ENCODE measurements around the gene ADGRG3. TPM values are rescaled to one million over a fixed set of nuclear protein-coding genes. Genes with fewer than 3 reads are reported as not detected.
A peak's percentile ranks its signal among the peaks of the same experiment; 100 is the strongest.

Gene ADGRG3
- total and polyA plus RNA-seq, 2 of the 13 experiments (the other 11 are each of a cell fraction or from before 2014, with no cell fraction given) = 2.7 to 11.8 TPM

- in situ Hi-C loops (cut with HindIII; ENCODE audit: extremely low pct_ligation_motif_present, low pct_unique_long_range_greater_than_20kb) = no loop called here
- H3K9ac ChIP-seq (ENCODE audit: insufficient read depth, low read depth, low read length) = no peak overlapping the region
- DNase-seq (ENCODE audit: low spot score) (no peak), FAIRE-seq (no peak), ATAC-seq (no peak)
- no peaks in the 10 kb centered on the region for H3K36me3 ChIP-seq (replicated peaks in 1 of 2; ENCODE audit: control insufficient read depth in 1 of 2, insufficient read depth in 2 of 2, low read length in 2 of 2)
- H2AFZ ChIP-seq (ENCODE audit: low read length) = no peak overlapping the region
- no peak overlapping the region for H3K4me3 ChIP-seq (replicated peaks in 1 of 3; ENCODE audit: insufficient read depth in 1 of 3, low read depth in 2 of 3, low read length in 3 of 3)
- peaks cover 37% of the 10 kb centered on the region for H3K4me1 ChIP-seq (ENCODE audit: insufficient read depth, low read length)
- intact Hi-C loops (cut with micrococcal nuclease; ENCODE audit: unreplicated experiment) = loop anchor here (10.0 kb wide), 1 partner anchor 272 kb away; the partner anchor contains the start of genes USB1 and ZNF319
- H3K4me2 ChIP-seq (ENCODE audit: low read depth, low read length) = no peak overlapping the region
- H3K79me2 ChIP-seq (ENCODE audit: insufficient read depth, low read length) = no peaks in the 10 kb centered on the region
- ChIA-PET CTCF (ENCODE audit: low intra/inter-chr PET ratio, low total read pairs) (no interaction called here), POLR2A (interaction anchor here (2.4 kb wide), 1 partner anchor 29 kb away, joined by 8 read pairs; no protein-coding TSS in a partner anchor)
- H3K27me3 ChIP-seq (ENCODE audit: control insufficient read depth in 1 of 2, insufficient read depth in 2 of 2, low read length in 2 of 2) = no peaks in the 10 kb centered on the region; a peak in 1 of 5 replicates
- peak; percentile 96 for TF ChIP-seq ZNF430 (CRISPR knock-in tag; IDR thresholded peaks at IDR 0.05)
- TF ChIP-seq, protein P1, sequence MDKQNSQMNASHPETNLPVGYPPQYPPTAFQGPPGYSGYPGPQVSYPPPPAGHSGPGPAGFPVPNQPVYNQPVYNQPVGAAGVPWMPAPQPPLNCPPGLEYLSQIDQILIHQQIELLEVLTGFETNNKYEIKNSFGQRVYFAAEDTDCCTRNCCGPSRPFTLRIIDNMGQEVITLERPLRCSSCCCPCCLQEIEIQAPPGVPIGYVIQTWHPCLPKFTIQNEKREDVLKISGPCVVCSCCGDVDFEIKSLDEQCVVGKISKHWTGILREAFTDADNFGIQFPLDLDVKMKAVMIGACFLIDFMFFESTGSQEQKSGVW (CRISPR knock-in tag; IDR thresholded peaks at IDR 0.05; ENCODE audit: borderline replicate concordance) = no peak
- no peaks in the 10 kb centered on the region for H4K20me1 ChIP-seq (ENCODE audit: insufficient read depth, low read length)
- BruUV-seq (replicated peaks) = no TSS peak
- no peaks in the 10 kb centered on the region for H3K9me3 ChIP-seq (ENCODE audit: low read length)
- WGBS (ENCODE audit: low lambda C conversion rate) = 59% methylated on average over 2 of the region's 2 CpGs
- no peak overlapping the region for H3K27ac ChIP-seq (ENCODE audit: extremely low read length, insufficient read depth, low read length)
Observed at GRCh38 chr16:57732714-57733113, 64.6 kb downstream of the ADGRG3 start.

DNA sequence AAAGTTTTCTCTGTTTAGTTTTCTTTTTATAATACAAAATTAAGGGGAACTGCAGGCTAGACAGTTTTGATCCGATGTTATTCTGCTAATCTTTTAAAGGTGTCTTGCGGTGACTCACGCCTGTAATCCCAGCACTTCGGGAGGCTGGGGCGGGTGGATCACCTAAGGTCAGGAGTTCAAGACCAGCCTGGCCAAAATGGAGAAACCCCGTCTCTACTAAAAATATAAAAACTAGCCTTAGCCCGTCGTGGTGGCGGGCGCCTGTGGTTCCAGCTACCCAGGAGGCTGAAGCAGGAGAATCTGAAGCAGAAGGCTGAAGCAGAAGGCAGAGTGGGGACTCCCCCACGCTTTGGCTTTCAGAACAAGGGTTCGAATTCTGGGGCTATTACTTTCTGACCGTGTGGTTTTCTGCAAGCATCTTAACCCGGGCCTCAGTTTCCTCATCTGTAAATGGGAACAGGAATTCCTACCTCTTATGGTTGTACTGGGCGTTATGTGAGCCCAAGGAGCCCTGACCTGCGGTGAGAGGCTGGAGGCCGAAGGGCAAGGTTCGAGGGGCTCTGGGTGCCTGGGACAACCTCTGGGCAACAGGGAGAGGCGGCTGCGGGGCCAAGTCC, 66.3 kb downstream of the ADGRG3 start:
- 76% methylated on average over 12 of the region's 20 CpGs for WGBS (ENCODE audit: low lambda C conversion rate)
- Histone ChIP-seq H3K79me2 (ENCODE audit: insufficient read depth, low read length) (no peaks in the 10 kb centered on the region), H3K4me3 (replicated peaks in 1 of 3; ENCODE audit: insufficient read depth in 1 of 3, low read depth in 2 of 3, low read length in 3 of 3) (peak overlapping the region; percentile 63 to 82 (median 64)), H2AFZ (ENCODE audit: low read length) (no peak overlapping the region), H4K20me1 (ENCODE audit: insufficient read depth, low read length) (no peaks in the 10 kb centered on the region), H3K9me3 (ENCODE audit: low read length) (no peaks in the 10 kb centered on the region), H3K4me2 (ENCODE audit: low read depth, low read length) (peak overlapping the region; percentile 98), H3K9ac (ENCODE audit: insufficient read depth, low read depth, low read length) (peak overlapping the region; percentile 86), H3K4me1 (ENCODE audit: insufficient read depth, low read length) (peaks cover 37% of the 10 kb centered on the region), H3K27me3 (ENCODE audit: control insufficient read depth in 1 of 2, insufficient read depth in 2 of 2, low read length in 2 of 2) (no peaks in the 10 kb centered on the region; a peak in 1 of 5 replicates), H3K27ac (ENCODE audit: extremely low read length, insufficient read depth, low read length) (peak overlapping the region; percentile 81), H3K36me3 (replicated peaks in 1 of 2; ENCODE audit: control insufficient read depth in 1 of 2, insufficient read depth in 2 of 2, low read length in 2 of 2) (no peaks in the 10 kb centered on the region)
- in situ Hi-C loops (cut with HindIII; ENCODE audit: extremely low pct_ligation_motif_present, low pct_unique_long_range_greater_than_20kb) (no loop called here), intact Hi-C loops (cut with micrococcal nuclease; ENCODE audit: unreplicated experiment) (loop anchor here (10.0 kb wide), 1 partner anchor 270 kb away; the partner anchor contains the start of genes USB1 and ZNF319)
- no peak for ATAC-seq
- TSS peak; percentile 96 for BruUV-seq (replicated peaks)
- ChIA-PET POLR2A (interaction anchor here (0.6 to 3.7 kb wide), 25 partner anchors 8 to 362 kb away, joined by 3 to 41 read pairs (median 7); partner anchors contain the start of genes ADGRG1, ADGRG3, CIAPIN1 and COQ9), CTCF (ENCODE audit: low intra/inter-chr PET ratio, low total read pairs) (interaction anchor here (0.7 kb wide), 1 partner anchor 136 kb away, joined by 3 read pairs; no protein-coding TSS in a partner anchor)
- peak; percentile 32 for FAIRE-seq
- no peak for DNase-seq (ENCODE audit: low spot score)
- TF ChIP-seq POGK (CRISPR knock-in tag; conservative IDR thresholded peaks at IDR 0.05) (no peak), CBX2 (IDR thresholded peaks at IDR 0.05; ENCODE audit: low read depth, low read length) (no peak), CBX2 (CRISPR knock-in tag; IDR thresholded peaks at IDR 0.05; ENCODE audit: low read depth) (no peak), SIN3A (IDR thresholded peaks at IDR 0.05; ENCODE audit: borderline replicate concordance, low read depth, low read length) (0 out of 2 replicates have a peak, but pooled peaks have one; percentile 3), ELF1 (CRISPR knock-in tag; IDR thresholded peaks at IDR 0.05) (no peak), ARID4A (CRISPR knock-in tag; IDR thresholded peaks at IDR 0.05; ENCODE audit: borderline replicate concordance) (0 out of 2 replicates have a peak, but pooled peaks have one; percentile 29)
- TF ChIP-seq, protein P2, sequence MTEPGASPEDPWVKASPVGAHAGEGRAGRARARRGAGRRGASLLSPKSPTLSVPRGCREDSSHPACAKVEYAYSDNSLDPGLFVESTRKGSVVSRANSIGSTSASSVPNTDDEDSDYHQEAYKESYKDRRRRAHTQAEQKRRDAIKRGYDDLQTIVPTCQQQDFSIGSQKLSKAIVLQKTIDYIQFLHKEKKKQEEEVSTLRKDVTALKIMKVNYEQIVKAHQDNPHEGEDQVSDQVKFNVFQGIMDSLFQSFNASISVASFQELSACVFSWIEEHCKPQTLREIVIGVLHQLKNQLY (CRISPR knock-in tag; IDR thresholded peaks at IDR 0.05) = no peak

Measured in HepG2 (cell line).